ENCODE measurements around the gene SH3D19.
"Not testable (repeated sequence)": the region's sequence is repeated elsewhere in the genome, so short reads cannot be mapped to it uniquely, and the experiment has no call there.

SH3D19 gene

GRCh38 chr4:151276787-151277562 is 48.4 kb downstream of the SH3D19 start, which contains the start of gene PRSS48:
Gene PRSS48 (plus strand): TSS chr4:151277161. CDS start chr4:151277173, 12 bp downstream.
- peak; percentile 7 to 49 for DNase-seq (ENCODE audit: low read depth in 2 of 2)

GRCh38 chr4:151268905-151269304 is 56.5 kb downstream of the SH3D19 start:
- not testable (repeated sequence) for DNase-seq (ENCODE audit: low read depth in 2 of 2)

GRCh38 chr4:151267822-151268535 is 57.4 kb downstream of the SH3D19 start:
- no peak for DNase-seq (ENCODE audit: low read depth in 2 of 2)

- no peak for DNase-seq (ENCODE audit: low read depth in 2 of 2)
Observed at GRCh38 chr4:151267104-151267503, 58.3 kb downstream of the SH3D19 start.

- no peak for DNase-seq (ENCODE audit: low read depth in 2 of 2)
Observed at GRCh38 chr4:151266497-151266896, 58.9 kb downstream of the SH3D19 start.

- DNase-seq (ENCODE audit: low read depth in 2 of 2) = no peak
Observed at GRCh38 chr4:151263455-151263854, 62.0 kb downstream of the SH3D19 start.

- no peak for DNase-seq (ENCODE audit: low read depth in 2 of 2)
Observed at GRCh38 chr4:151260526-151260925, 64.9 kb downstream of the SH3D19 start.

GRCh38 chr4:151259752-151260151 is 65.7 kb downstream of the SH3D19 start:
- no peak for DNase-seq (ENCODE audit: low read depth in 2 of 2)

GRCh38 chr4:151257704-151258103 is 67.7 kb downstream of the SH3D19 start:
- no peak for DNase-seq (ENCODE audit: low read depth in 2 of 2)

GRCh38 chr4:151256134-151256533 is 69.3 kb downstream of the SH3D19 start:
- no peak for DNase-seq (ENCODE audit: low read depth in 2 of 2)

- not testable (repeated sequence) for DNase-seq (ENCODE audit: low read depth in 2 of 2)
Observed at GRCh38 chr4:151255680-151256079, 69.7 kb downstream of the SH3D19 start.

GRCh38 chr4:151255226-151255625 is 70.2 kb downstream of the SH3D19 start:
- not testable (repeated sequence) for DNase-seq (ENCODE audit: low read depth in 2 of 2)

GRCh38 chr4:151251603-151252304 is 73.7 kb downstream of the SH3D19 start:
- no peak for DNase-seq (ENCODE audit: low read depth in 2 of 2)

GRCh38 chr4:151250706-151251105 is 74.7 kb downstream of the SH3D19 start:
- no peak for DNase-seq (ENCODE audit: low read depth in 2 of 2)

GRCh38 chr4:151248519-151248918 is 76.9 kb downstream of the SH3D19 start:
- DNase-seq (ENCODE audit: low read depth in 2 of 2) = no peak

- DNase-seq (ENCODE audit: low read depth in 2 of 2) = no peak
Observed at GRCh38 chr4:151247395-151247794, 78.0 kb downstream of the SH3D19 start.

- no peak for DNase-seq (ENCODE audit: low read depth in 2 of 2)
Observed at GRCh38 chr4:151246742-151247141, 78.7 kb downstream of the SH3D19 start.

- DNase-seq (ENCODE audit: low read depth in 2 of 2) = no peak
Observed at GRCh38 chr4:151242305-151242704, 83.1 kb downstream of the SH3D19 start.

- no peak for DNase-seq (ENCODE audit: low read depth in 2 of 2)
Observed at GRCh38 chr4:151239608-151240007, 85.8 kb downstream of the SH3D19 start.

- no peak for DNase-seq (ENCODE audit: low read depth in 2 of 2)
Observed at GRCh38 chr4:151238477-151238876, 86.9 kb downstream of the SH3D19 start.

GRCh38 chr4:151236036-151236435 is 89.4 kb downstream of the SH3D19 start:
- no peak for DNase-seq (ENCODE audit: low read depth in 2 of 2)

- DNase-seq (ENCODE audit: low read depth in 2 of 2) = not testable (repeated sequence)
Observed at GRCh38 chr4:151235373-151235772, 90.0 kb downstream of the SH3D19 start.
